Astrocyte (in vitro differentiated cells and primary cell): ENCODE measurements around the gene KCTD13. TPM values are rescaled to one million over a fixed set of nuclear protein-coding genes. Genes with fewer than 3 reads are reported as not detected.

ENCODE experiments used
- DNase-seq: peaks from one replicate; pipeline ENCODE4 v3.0.0-alpha.2; 2010; ENCODE audit warnings: low read depth
- FAIRE-seq: peaks from 2 replicates; lab custom pipeline; 2011; peaks lifted over from hg19 to GRCh38; lab: Jason Lieb, UNC
- H2AFZ ChIP-seq: 2 replicates; pipeline ENCODE4 v1.6.0; 2012; ENCODE audit warnings: low read depth, low read length, inconsistent platforms
- H3K27ac ChIP-seq: 2 replicates; pipeline ENCODE4 v1.5.1; 2011; ENCODE audit warnings: low read depth, low read length, inconsistent platforms
- H3K27me3 ChIP-seq: 2 replicates; pipeline ENCODE4 v1.6.0; 2011; ENCODE audit warnings: low read length, inconsistent platforms; ENCODE audit not compliant: insufficient read depth
- H3K36me3 ChIP-seq: 2 replicates; pipeline ENCODE4 v1.5.1; 2011; ENCODE audit warnings: low read length, inconsistent platforms; ENCODE audit not compliant: insufficient read depth
- H3K4me1 ChIP-seq: 2 replicates; pipeline ENCODE4 v1.5.1; 2011; ENCODE audit warnings: low read length, inconsistent platforms; ENCODE audit not compliant: insufficient read depth
- H3K4me2 ChIP-seq: 2 replicates; pipeline ENCODE4 v1.6.0; 2012; ENCODE audit warnings: low read length, inconsistent platforms
- H3K4me3 ChIP-seq: 2 replicates; pipeline ENCODE4 v1.5.1; 2011; ENCODE audit warnings: low read depth, mild to moderate bottlenecking, low read length, inconsistent platforms; ENCODE audit not compliant: insufficient read depth
- H3K79me2 ChIP-seq: 2 replicates; pipeline ENCODE4 v1.6.0; 2012; ENCODE audit warnings: mild to moderate bottlenecking, low read length, inconsistent platforms; ENCODE audit not compliant: insufficient read depth
- H3K9ac ChIP-seq: 2 replicates; pipeline ENCODE4 v1.6.0; 2012; ENCODE audit warnings: mild to moderate bottlenecking, low read length, inconsistent platforms
- H3K9me3 ChIP-seq: 2 replicates; pipeline ENCODE4 v1.5.1; 2012; ENCODE audit warnings: low read depth, mild to moderate bottlenecking, low read length, inconsistent platforms; ENCODE audit not compliant: insufficient read depth
- H4K20me1 ChIP-seq: 2 replicates; pipeline ENCODE4 v1.6.0; 2012; ENCODE audit warnings: low read length, inconsistent platforms; ENCODE audit not compliant: insufficient read depth
- H3K27ac Mint-ChIP-seq: one replicate; pipeline ENCODE4 v1.8.0; 2021; ENCODE audit warnings: mild to moderate bottlenecking, mixed read lengths; ENCODE audit not compliant: unreplicated experiment
- H3K27me3 Mint-ChIP-seq: one replicate; pipeline ENCODE4 v1.8.0; 2021; ENCODE audit warnings: low read depth, mixed read lengths; ENCODE audit not compliant: unreplicated experiment
- H3K36me3 Mint-ChIP-seq: one replicate; pipeline ENCODE4 v1.8.0; 2021; ENCODE audit warnings: low read depth, mixed read lengths; ENCODE audit not compliant: unreplicated experiment
- H3K4me1 Mint-ChIP-seq: one replicate; pipeline ENCODE4 v1.8.0; 2021; ENCODE audit warnings: low read depth, mixed read lengths; ENCODE audit not compliant: unreplicated experiment
- H3K4me3 Mint-ChIP-seq: one replicate; pipeline ENCODE4 v1.8.0; 2021; ENCODE audit warnings: mild to moderate bottlenecking, moderate library complexity, mixed read lengths; ENCODE audit not compliant: unreplicated experiment
- H3K9me3 Mint-ChIP-seq: one replicate; pipeline ENCODE4 v1.8.0; 2021; ENCODE audit warnings: mild to moderate bottlenecking, mixed read lengths; ENCODE audit not compliant: unreplicated experiment
- EZH2 ChIP-seq: IDR thresholded peaks from 2 replicates; pipeline ENCODE4 v1.6.1; 2012; ENCODE audit warnings: mild to moderate bottlenecking, low read length, inconsistent platforms; ENCODE audit not compliant: insufficient read depth
- total RNA-seq: library from RNA; stranded (reverse); gene quantifications from 2 replicates; pipeline ENCODE4 v1.2.1, GENCODE V29; 2021
- TF ChIP-seq, protein P1 (sequence below): IDR thresholded peaks from 2 replicates; pipeline ENCODE4 v1.5.1; 2011; ENCODE audit warnings: low read depth, mild to moderate bottlenecking, inconsistent platforms, low read length, moderate library complexity; ENCODE audit not compliant: insufficient read depth

KCTD13 gene
- total RNA-seq, 1 donor from 2014 or later: 27.1 TPM

DNA sequence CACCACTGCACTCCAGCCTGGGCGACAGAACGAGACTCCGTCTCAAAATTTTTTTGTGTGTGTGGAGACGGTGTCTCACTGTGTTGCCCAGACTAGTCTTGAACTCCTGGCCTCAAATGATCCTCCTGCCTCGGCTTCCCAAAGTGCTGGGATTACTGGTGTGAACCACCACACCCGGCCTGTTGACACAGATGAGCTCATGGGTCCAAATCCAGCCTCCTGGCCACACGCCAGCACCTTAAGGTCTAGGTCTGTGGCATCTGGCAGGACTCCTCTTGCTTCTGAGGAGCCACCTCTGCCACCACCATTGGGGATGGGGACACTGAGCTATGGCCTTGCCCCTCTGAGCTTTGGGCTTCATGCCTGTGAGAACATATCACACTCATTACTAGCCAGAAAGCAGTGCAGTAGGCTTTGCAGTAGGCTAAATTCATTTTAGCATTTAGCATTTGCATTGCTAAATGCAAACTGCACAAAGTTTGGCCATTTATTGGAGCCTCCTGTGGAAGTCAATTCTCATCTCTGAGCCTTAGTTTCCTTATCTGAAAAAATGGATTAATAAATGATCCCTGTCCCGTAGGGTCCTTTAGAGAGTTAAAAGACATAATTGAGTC, 57.5 kb downstream of the KCTD13 start:
- Mint-ChIP-seq H3K4me1 (no peaks in the 10 kb centered on the region), H3K27ac (no peak overlapping the region), H3K4me3 (no peak overlapping the region), H3K36me3 (peaks cover 6% of the 10 kb centered on the region), H3K9me3 (no peaks in the 10 kb centered on the region), H3K27me3 (peaks cover 5% of the 10 kb centered on the region)
- H4K20me1 ChIP-seq: no peaks in the 10 kb centered on the region
- H3K9ac ChIP-seq: no peak overlapping the region
- no peak for TF ChIP-seq EZH2
- TF ChIP-seq, protein P1, sequence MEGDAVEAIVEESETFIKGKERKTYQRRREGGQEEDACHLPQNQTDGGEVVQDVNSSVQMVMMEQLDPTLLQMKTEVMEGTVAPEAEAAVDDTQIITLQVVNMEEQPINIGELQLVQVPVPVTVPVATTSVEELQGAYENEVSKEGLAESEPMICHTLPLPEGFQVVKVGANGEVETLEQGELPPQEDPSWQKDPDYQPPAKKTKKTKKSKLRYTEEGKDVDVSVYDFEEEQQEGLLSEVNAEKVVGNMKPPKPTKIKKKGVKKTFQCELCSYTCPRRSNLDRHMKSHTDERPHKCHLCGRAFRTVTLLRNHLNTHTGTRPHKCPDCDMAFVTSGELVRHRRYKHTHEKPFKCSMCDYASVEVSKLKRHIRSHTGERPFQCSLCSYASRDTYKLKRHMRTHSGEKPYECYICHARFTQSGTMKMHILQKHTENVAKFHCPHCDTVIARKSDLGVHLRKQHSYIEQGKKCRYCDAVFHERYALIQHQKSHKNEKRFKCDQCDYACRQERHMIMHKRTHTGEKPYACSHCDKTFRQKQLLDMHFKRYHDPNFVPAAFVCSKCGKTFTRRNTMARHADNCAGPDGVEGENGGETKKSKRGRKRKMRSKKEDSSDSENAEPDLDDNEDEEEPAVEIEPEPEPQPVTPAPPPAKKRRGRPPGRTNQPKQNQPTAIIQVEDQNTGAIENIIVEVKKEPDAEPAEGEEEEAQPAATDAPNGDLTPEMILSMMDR: no peak
- no peaks in the 10 kb centered on the region for H3K9me3 ChIP-seq
- no peaks in the 10 kb centered on the region for H3K27me3 ChIP-seq
- H3K36me3 ChIP-seq: no peaks in the 10 kb centered on the region
- H3K4me1 ChIP-seq: no peaks in the 10 kb centered on the region
- FAIRE-seq (no peak), DNase-seq (no peak)
- no peak overlapping the region for H3K27ac ChIP-seq
- H2AFZ ChIP-seq: no peak overlapping the region
- H3K4me3 ChIP-seq: no peak overlapping the region
- no peaks in the 10 kb centered on the region for H3K79me2 ChIP-seq
- H3K4me2 ChIP-seq: no peak overlapping the region

DNA sequence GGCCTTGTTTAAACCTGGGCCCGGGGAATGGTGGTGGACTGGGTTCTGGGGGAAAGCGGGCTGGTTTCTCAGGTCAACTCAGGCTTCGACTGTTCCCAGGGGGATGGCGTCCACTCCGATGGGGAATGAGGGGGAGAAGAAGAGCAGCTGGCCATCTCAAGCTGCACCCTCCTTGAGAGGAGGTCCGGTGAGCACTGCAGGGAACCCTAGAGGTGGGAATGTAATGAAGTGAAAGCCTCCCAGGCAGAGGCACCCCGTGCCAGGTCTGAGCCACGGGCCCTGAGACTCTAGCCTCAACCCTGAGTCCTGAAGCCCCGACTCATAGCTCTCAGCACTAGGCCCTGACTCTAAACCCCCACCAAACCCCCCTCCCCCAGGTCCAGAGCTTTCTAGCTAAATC, 61.8 kb downstream of the KCTD13 start:
- no peak overlapping the region for H3K9ac ChIP-seq
- H3K9me3 Mint-ChIP-seq: no peaks in the 10 kb centered on the region
- H3K27me3 ChIP-seq: no peaks in the 10 kb centered on the region
- peaks cover 5% of the 10 kb centered on the region for H3K27me3 Mint-ChIP-seq
- TF ChIP-seq, protein P1: no peak
- no peak for TF ChIP-seq EZH2
- peaks cover 7% of the 10 kb centered on the region for H3K4me1 ChIP-seq
- DNase-seq (no peak), FAIRE-seq (no peak)
- no peak overlapping the region for H3K27ac Mint-ChIP-seq
- H3K36me3 ChIP-seq: peaks cover 10% of the 10 kb centered on the region
- peak overlapping the region; percentile 18 for H2AFZ ChIP-seq
- H3K4me3 Mint-ChIP-seq: no peak overlapping the region
- peaks cover 15% of the 10 kb centered on the region for H3K79me2 ChIP-seq
- H3K4me2 ChIP-seq: no peak overlapping the region
- no peak overlapping the region for H3K27ac ChIP-seq
- H3K36me3 Mint-ChIP-seq: peaks cover 12% of the 10 kb centered on the region
- H4K20me1 ChIP-seq: no peaks in the 10 kb centered on the region
- H3K4me1 Mint-ChIP-seq: peaks cover 4% of the 10 kb centered on the region
- no peak overlapping the region for H3K4me3 ChIP-seq
- no peaks in the 10 kb centered on the region for H3K9me3 ChIP-seq

DNA sequence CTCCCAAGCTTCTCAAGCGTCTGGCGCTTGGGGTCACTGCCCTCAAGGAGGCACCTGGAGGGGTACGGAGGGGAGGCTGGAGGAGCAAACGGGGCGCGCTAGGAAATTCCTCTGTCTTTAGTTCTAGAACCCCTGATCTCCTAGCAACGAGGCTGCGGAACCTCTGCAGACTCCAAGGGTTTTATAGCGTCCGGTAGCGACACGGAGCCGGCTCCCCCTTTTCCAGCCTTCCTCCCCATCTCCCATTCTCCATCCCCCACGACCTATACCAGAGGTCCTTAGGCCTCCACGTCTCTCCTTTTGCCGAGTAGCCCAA, 62.4 kb downstream of the KCTD13 start:
- Histone ChIP-seq H2AFZ (peak overlapping the region; percentile 82), H3K4me2 (peak overlapping the region; percentile 99), H3K27ac (peak overlapping the region; percentile 98), H3K79me2 (peaks cover 15% of the 10 kb centered on the region), H3K27me3 (no peaks in the 10 kb centered on the region), H3K4me1 (peaks cover 7% of the 10 kb centered on the region), H3K4me3 (no peak overlapping the region), H4K20me1 (no peaks in the 10 kb centered on the region), H3K9ac (no peak overlapping the region), H3K36me3 (peaks cover 12% of the 10 kb centered on the region), H3K9me3 (no peaks in the 10 kb centered on the region)
- DNase-seq (no peak), FAIRE-seq (no peak)
- no peaks in the 10 kb centered on the region for H3K9me3 Mint-ChIP-seq
- peaks cover 12% of the 10 kb centered on the region for H3K36me3 Mint-ChIP-seq
- peak overlapping the region; percentile 99 for H3K4me3 Mint-ChIP-seq
- no peak overlapping the region for H3K27ac Mint-ChIP-seq
- H3K4me1 Mint-ChIP-seq: peaks cover 4% of the 10 kb centered on the region
- peaks cover 5% of the 10 kb centered on the region for H3K27me3 Mint-ChIP-seq
- no peak for TF ChIP-seq EZH2
- TF ChIP-seq, protein P1: no peak
